A673 (cell line): ENCODE measurements around the gene BARHL2. TPM values are rescaled to one million over a fixed set of nuclear protein-coding genes. Genes with fewer than 3 reads are reported as not detected.

Experiments used
- BruUV-seq: library from RNA; stranded (reverse); fragments of 400-500 nt; replicated peaks from 2 replicates; lab custom pipeline; 2021; lab: Mats Ljungman, UMichigan
- CTCF ChIA-PET: fragments of 300-600 bp; sonication (Branson Sonifier 250); formaldehyde crosslinking; loops from one replicate; lab custom pipeline; 2022; ENCODE audit warnings: antibody characterized with exemption; lab: Charles Lee
- POLR2A ChIA-PET: fragments of 300-600 bp; sonication (Branson Sonifier 250); formaldehyde crosslinking; loops from one replicate; lab custom pipeline; 2022; ENCODE audit warnings: antibody characterized with exemption; ENCODE audit not compliant: low non-redundant PET; lab: Charles Lee
- DNase-seq: peaks from one replicate; pipeline ENCODE4 v3.0.0-alpha.2; 2015; ENCODE audit warnings: low spot score
- H3K27ac ChIP-seq: fragments of 200-600 bp; sonication (generic); 2 replicates; pipeline ENCODE4 v1.5.1; 2016; ENCODE audit warnings: mixed run types, low read depth, mild to moderate bottlenecking, mixed read lengths, antibody characterized with exemption, low read length; ENCODE audit not compliant: poor library complexity, severe bottlenecking
- H3K27me3 ChIP-seq: fragments of 200-600 bp; sonication (generic); replicated peaks from 2 replicates; pipeline ENCODE4 v1.6.1; 2017; ENCODE audit warnings: mixed run types, low read depth, mild to moderate bottlenecking, mixed read lengths, antibody characterized with exemption, low read length; ENCODE audit not compliant: insufficient read depth, poor library complexity
- H3K36me3 ChIP-seq: fragments of 200-600 bp; sonication (generic); 2 replicates; pipeline ENCODE4 v1.6.1; 2016; ENCODE audit warnings: mixed run types, mild to moderate bottlenecking, mixed read lengths, antibody characterized with exemption, low read length; ENCODE audit not compliant: insufficient read depth, poor library complexity, severe bottlenecking
- H3K4me1 ChIP-seq: fragments of 200-600 bp; sonication (generic); 2 replicates; pipeline ENCODE4 v1.6.1; 2017; ENCODE audit warnings: mixed run types, mild to moderate bottlenecking, mixed read lengths, antibody characterized with exemption, low read length; ENCODE audit not compliant: insufficient read depth, poor library complexity, severe bottlenecking
- H3K4me3 ChIP-seq: fragments of 200-600 bp; sonication (generic); 2 replicates; pipeline ENCODE4 v1.5.1; 2016; ENCODE audit warnings: low read depth, mixed run types, mild to moderate bottlenecking, mixed read lengths, low read length; ENCODE audit not compliant: poor library complexity, severe bottlenecking
- H3K9me3 ChIP-seq: fragments of 200-600 bp; sonication (generic); 2 replicates; pipeline ENCODE4 v1.6.1; 2016; ENCODE audit warnings: mixed run types, low read depth, mild to moderate bottlenecking, mixed read lengths, antibody characterized with exemption, low read length; ENCODE audit not compliant: poor library complexity, severe bottlenecking
- EZH2 ChIP-seq: fragments of 200-600 bp; sonication (generic); IDR thresholded peaks from 2 replicates; pipeline ENCODE4 v1.6.1; 2017; ENCODE audit warnings: borderline replicate concordance, low read depth, mild to moderate bottlenecking, mixed read lengths, antibody characterized with exemption, low read length; ENCODE audit not compliant: poor library complexity, severe bottlenecking
- intact Hi-C: fragments of 100-400 bp; cut with micrococcal nuclease; formaldehyde crosslinking; loops from one replicate; pipeline ENCODE4 v1.10.0; 2022; ENCODE audit not compliant: unreplicated experiment
- total RNA-seq: library from RNA; stranded (reverse); gene quantifications from 2 replicates; pipeline ENCODE4 v1.2.3, GENCODE V29; 2021
- TF ChIP-seq, protein P1 (sequence below): fragments of 300-800, 200-600 bp; sonication (generic); conservative IDR thresholded peaks from 2 replicates; pipeline ENCODE4 v1.5.1; 2017; ENCODE audit warnings: low read depth, mild to moderate bottlenecking, antibody characterized with exemption, low read length, moderate library complexity, mixed read lengths

BARHL2 gene
- total RNA-seq, 1 experiment from 2014 or later, result 120 TPM

DNA sequence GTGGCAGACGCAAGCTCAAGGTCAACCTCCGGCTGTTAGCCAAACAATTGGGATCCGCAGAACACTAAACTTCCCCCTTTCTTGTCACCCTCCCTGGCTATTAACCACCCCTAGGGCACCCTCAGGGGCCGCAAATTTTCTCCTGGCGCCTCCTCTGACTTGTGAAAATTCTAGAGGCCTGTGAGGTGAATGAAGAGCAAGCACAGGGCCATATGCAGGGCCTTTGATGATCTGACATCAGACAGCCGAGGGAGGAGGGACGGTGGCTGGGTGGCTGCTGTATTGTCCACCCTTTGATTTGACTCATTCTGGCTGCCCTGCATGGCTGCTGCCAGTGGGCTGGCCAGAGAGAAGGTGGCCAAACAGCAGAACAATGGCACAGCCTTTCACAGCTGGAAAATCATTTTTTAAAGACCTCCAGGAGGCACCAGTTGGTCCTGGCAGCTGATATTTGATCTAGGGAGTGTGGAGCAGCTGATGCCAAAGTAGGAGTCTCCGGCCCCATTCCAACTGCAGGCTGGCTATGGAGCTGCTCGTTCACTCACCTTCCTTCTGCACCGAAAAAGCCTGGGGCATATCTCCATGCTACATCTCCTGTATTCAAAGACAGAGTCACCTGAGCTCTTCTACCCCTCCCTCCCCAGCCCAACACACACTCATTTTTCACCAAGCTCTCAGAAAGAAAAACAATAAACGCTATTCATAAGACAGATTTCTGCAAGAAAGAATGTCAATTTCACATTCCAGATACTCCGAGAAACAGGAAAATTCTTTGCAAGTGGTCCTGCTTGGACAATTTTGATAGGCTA, 44.9 kb upstream of the BARHL2 start:
- Histone ChIP-seq H3K27ac (no peak overlapping the region), H3K4me3 (no peak overlapping the region), H3K9me3 (no peaks in the 10 kb centered on the region), H3K27me3 (no peaks in the 10 kb centered on the region), H3K36me3 (no peaks in the 10 kb centered on the region), H3K4me1 (no peaks in the 10 kb centered on the region)
- TF ChIP-seq EZH2, result no peak
- TF ChIP-seq, protein P1, sequence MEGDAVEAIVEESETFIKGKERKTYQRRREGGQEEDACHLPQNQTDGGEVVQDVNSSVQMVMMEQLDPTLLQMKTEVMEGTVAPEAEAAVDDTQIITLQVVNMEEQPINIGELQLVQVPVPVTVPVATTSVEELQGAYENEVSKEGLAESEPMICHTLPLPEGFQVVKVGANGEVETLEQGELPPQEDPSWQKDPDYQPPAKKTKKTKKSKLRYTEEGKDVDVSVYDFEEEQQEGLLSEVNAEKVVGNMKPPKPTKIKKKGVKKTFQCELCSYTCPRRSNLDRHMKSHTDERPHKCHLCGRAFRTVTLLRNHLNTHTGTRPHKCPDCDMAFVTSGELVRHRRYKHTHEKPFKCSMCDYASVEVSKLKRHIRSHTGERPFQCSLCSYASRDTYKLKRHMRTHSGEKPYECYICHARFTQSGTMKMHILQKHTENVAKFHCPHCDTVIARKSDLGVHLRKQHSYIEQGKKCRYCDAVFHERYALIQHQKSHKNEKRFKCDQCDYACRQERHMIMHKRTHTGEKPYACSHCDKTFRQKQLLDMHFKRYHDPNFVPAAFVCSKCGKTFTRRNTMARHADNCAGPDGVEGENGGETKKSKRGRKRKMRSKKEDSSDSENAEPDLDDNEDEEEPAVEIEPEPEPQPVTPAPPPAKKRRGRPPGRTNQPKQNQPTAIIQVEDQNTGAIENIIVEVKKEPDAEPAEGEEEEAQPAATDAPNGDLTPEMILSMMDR, result no peak
- POLR2A ChIA-PET, result no interaction called here
- CTCF ChIA-PET, result interaction anchor here (0.5 kb wide), 1 partner anchor 289 kb away, joined by 3 read pairs; no protein-coding TSS in a partner anchor
- no peak for DNase-seq
- intact Hi-C loops, result no loop called here
- BruUV-seq, result no TSS peak

DNA sequence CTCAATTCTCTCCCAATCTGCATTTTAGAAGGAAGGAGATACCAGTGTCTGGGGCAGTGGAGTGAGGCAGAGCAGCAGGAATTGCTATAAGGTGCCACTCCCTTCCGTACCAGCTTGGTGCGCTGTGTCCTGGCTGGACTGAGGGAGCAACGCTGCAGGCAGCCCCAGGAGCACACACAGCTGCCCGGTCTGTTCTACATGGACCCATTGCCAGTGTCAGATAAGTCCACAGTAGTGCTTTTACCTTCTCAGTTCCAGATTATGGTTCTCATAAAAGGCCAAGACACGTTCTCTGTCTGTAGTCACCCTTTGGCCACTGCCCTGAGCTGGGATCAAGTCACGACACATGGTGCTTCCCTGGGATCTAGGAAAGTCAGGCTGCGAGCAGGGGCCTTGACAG, 44.1 kb upstream of the BARHL2 start:
- CTCF ChIA-PET, result interaction anchor here (0.5 kb wide), 1 partner anchor 290 kb away, joined by 3 read pairs; no protein-coding TSS in a partner anchor
- no peak overlapping the region for H3K4me3 ChIP-seq

DNA sequence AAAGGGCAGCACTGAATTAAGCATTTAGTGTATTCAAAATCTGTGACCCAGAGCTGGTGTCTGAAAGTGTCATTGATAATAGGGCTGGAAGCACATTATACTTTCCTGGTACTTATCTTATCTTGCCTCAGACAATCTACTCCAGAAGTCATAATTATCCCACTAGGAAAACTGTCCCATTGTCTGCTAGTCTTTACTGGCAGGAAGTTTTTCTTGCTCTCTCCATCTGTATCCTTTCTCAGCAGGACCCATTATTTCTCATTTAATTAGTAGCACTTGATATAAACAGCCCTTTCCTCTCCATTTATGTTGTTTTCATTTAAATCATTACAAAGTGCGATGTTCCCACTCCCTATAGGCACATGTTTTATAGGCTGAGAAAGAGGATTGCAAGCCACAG, 36.5 kb upstream of the BARHL2 start:
- no peak overlapping the region for H3K27ac ChIP-seq
- CTCF ChIA-PET, result no interaction called here
- BruUV-seq, result no TSS peak
- peak; percentile 34 for DNase-seq
- no peak overlapping the region for H3K4me3 ChIP-seq
- POLR2A ChIA-PET, result no interaction called here
- H3K4me1 ChIP-seq, result no peaks in the 10 kb centered on the region
- no peaks in the 10 kb centered on the region for H3K27me3 ChIP-seq
- intact Hi-C loops, result no loop called here
- TF ChIP-seq EZH2, result no peak
- TF ChIP-seq, protein P1, result no peak
- no peaks in the 10 kb centered on the region for H3K36me3 ChIP-seq
- H3K9me3 ChIP-seq, result no peaks in the 10 kb centered on the region

More for the DNA sequence above, 44.1 kb upstream of the BARHL2 start:
- DNase-seq, result no peak
- BruUV-seq, result no TSS peak
- intact Hi-C loops, result no loop called here
- no peaks in the 10 kb centered on the region for H3K9me3 ChIP-seq
- H3K36me3 ChIP-seq, result no peaks in the 10 kb centered on the region
- H3K27ac ChIP-seq, result no peak overlapping the region
- TF ChIP-seq EZH2, result no peak
- TF ChIP-seq, protein P1, result no peak
- no peaks in the 10 kb centered on the region for H3K27me3 ChIP-seq
- H3K4me1 ChIP-seq, result no peaks in the 10 kb centered on the region
- POLR2A ChIA-PET, result no interaction called here
